Stimulated activated CD4-positive, alpha-beta T cell treated with anti-CD3 and anti-CD28 coated beads, Interleukin-1b, Interleukin-23, amount 100 ng/mL, for 4 hours (primary cell): ENCODE data around the gene GRID1.
A peak's percentile ranks its signal among the peaks of the same experiment; 100 is the strongest.

Experiments
- DNase-seq, 2 donors: peaks; one replicate each; pipeline ENCODE4 v3.0.0-alpha.2; 2020; ENCODE audit warnings: low read depth in 2 of 2

GRID1 gene

GRCh38 chr10:86366033-86366901 is at the start of gene GRID1:
Gene GRID1 (minus strand): TSS chr10:86366795.
- DNase-seq, result peak in 1 of 2 donors; percentile 29

DNA sequence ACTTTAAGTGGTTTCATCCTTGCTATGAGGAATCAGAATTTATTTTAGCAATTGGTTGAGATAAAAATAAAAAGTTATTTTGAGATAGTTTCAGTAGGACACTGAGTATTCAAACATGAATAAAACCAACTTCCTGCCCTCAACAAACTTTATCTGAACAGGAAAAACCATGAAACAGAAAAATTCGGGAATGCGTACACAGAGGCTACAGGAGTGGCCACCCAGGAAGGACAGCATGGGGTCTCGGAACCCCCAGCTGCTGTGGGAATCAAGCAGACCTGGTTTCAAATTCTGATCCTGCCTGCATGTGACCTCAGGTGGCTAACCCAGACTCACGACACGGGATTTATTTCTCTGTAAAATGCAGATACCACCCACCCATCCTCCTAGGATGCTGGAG is 49.0 kb upstream of the GRID1 start:
- DNase-seq, result no peak

GRCh38 chr10:86415116-86415515 is 48.5 kb upstream of the GRID1 start:
- DNase-seq, result no peak

GRCh38 chr10:86413046-86413728 is 46.6 kb upstream of the GRID1 start:
- DNase-seq, result no peak

GRCh38 chr10:86411852-86412560 is 45.4 kb upstream of the GRID1 start:
- no peak for DNase-seq

- DNase-seq, result peak in 1 of 2 donors; percentile 32
Measured at GRCh38 chr10:86411281-86411841, 44.8 kb upstream of the GRID1 start.

GRCh38 chr10:86410542-86411124 is 44.0 kb upstream of the GRID1 start:
- no peak for DNase-seq

DNA sequence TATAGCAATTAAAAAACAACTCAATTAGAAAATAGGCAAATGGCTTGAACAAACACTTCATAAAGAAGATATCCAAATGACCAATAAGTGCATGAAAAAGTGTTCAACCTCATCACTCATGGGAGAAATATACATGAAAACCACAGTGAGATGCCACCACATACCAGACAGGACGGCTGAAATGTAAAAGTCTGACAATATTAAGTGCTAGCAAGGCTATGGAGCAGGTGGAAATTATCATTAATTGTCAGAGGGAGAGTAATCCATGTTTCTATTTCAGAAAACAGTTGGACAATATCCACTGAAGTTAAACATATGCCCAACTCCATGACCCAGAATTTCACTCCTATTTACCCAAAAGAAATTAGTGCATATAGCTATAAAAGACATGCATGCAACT is 42.6 kb upstream of the GRID1 start:
- DNase-seq, result no peak

DNA sequence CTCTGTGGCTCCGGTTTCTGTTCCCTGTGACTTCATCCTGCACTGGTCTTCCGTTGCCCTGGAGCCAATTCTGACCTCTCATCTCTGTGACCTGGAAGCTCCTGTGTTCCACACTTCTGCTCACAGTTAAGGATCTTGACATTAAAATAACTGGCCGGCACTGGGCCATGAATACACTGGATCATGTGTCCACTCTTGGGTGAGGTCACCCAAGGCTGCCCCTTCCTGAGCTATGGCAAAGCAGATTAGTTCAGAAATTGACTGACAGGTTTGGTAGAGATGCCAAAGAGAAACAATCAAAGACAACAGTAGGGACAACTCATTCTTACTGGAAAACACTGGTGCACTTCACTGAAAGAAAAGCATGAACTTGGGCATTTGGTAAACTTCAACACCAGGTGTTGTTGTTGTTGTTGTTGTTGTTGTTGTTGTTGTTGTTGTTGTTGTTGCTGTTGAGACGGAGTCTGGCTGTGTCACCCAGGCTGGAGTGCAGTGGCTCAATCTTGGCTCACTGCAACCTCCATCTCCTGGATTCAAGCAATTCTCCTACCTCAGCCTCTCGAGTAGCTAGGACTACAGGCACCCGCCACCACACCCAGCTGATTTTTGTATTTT is 36.7 kb upstream of the GRID1 start:
- DNase-seq, result no peak

DNA sequence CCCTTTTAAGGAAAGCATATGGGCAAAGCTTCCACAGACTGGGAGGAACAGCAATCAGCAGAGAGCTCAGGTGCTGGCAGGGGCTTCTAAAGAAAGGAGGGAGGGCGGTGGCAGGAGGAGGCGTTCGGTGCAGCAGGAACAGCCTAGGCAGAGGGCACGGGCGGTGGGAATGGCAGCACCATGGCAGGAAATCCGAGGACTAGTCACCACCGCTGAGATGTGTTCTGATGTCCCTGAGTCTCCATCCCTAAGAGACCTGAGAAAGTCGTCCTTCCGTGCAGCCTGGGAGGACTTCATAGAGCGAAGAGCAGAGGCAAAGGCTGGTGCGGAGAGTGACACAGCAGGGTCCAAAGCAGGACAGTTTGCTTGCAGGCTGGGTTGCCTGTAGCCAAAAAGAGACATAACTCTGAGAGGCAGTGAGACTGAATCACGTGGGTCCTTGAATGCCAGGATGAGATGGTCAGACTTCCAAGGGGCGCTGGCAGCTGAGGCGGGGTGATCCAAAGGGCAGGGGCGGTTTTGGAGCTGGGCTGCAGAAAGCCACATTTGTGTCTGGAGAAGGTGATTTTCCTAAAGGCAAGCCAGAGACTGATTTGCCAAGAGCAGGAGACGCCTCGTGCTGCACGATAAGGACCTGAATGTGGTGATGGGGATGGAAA is 35.8 kb upstream of the GRID1 start:
- DNase-seq, result no peak

GRCh38 chr10:86401588-86402282 is 35.1 kb upstream of the GRID1 start:
- peak in 1 of 2 donors; percentile 34 for DNase-seq

GRCh38 chr10:86400705-86401587 is 34.4 kb upstream of the GRID1 start:
- DNase-seq, result peak; percentile 68 to 74

DNA sequence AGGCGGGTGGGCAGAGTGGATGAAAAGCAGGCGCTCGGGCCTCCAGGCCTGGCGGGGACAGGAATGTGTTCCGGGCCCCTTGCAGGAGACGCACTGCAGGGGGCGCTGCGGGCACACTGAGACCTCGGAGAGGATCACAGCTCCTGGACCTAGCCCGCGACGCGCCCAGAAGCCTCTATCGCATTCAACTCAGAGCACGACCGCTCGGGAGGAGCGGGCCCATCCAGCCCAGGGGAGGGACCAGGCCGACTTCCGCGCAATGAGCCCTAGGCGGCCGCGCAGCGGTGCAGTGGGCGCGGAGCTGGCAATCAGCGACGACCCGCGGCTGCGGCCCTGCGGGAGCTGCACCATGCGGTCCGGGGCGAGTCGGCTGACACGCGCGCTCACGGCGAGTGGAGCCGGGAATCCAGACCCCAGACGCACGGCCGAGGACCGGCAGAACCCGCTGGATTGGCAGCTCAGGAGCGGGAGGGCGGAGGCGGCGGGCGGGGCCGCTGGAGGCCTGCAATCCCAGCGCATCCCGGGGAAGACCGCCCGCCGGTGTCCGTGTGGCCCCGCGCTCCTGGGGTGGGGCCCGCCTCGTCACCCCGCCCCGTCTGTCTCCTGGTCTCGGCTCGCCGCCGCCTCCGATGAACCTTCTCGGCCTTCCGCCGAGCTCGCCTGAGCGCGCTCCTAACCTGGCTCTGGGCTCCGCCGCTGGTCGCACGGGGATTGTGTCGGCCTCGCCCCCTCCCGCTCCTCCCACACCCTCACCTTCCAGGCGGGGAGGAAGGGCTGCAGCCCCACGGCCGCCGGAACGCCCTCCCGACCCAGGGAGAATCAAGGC is 33.5 kb upstream of the GRID1 start:
- DNase-seq, result peak; percentile 93 to 97

- no peak for DNase-seq
Measured at GRCh38 chr10:86399514-86399878, 32.9 kb upstream of the GRID1 start.

DNA sequence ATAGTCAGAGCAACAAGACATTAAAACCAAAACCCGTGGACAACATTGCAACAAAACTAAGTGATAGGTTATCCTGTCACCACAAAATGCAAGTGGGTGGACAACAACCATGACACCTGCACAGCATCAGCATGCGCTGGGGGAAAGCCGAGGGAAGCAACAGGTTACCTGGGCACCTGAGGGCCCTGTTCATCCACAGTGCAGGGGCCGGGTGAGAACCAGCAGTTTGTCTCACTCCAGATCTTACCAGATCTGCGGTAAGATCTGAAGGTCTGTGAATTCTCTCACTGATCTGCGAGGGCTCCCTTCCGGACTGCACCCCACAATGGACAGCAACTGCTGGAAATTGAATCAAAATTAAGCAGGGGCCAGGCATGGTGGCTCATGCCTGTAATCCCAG is 30.5 kb upstream of the GRID1 start:
- DNase-seq, result no peak

DNA sequence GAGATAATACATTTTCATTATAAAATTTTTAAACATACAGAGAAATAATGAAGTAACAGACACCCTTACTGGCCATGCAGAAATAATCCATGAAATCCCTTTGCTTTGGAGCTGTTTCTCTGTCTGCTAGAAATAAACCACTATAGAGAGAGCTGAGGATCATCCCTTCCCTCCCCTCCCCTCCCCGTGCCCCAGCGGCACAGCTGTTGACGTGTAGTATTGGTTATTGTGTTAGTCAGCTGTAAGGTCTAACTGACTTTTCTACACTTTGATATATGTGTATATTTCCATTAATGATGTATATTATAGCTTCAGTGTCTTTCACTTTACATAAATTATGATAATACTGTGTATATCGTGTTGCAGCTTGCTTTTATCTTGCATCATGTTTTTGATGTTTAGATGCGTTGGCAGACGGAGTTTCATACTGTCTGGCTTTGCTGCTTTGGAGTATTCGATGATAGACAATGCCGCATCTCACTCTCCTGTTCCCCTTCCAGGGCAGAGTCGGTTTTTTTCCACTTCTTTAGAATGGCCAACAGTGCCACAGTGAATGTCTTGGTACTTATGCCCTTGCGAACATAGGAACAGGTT is 27.4 kb upstream of the GRID1 start:
- DNase-seq, result no peak

GRCh38 chr10:86393362-86393761 is 26.8 kb upstream of the GRID1 start:
- DNase-seq, result no peak

DNA sequence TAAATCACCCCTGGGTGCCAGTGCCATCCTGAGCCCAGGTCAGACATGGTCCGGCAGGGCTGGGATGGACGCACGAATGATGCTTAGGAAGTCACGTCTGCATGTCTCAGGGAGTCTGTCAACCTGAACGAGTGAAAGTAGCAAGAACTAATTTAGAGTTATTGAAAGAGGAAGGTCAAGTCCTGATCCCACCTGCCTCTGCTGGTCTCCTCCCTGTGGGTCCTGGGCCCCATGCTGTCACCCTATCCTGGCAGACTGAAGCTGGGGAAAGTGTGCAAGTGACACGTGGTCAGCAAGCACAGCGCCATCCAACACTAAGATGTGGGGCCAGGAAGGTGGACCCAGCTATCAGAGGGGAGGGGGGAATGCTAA is 26.1 kb upstream of the GRID1 start:
- no peak for DNase-seq
